HG03520 (cell line): Measurements from ENCODE around the gene WBP2NL.
A peak's percentile ranks its signal among the peaks of the same experiment; 100 is the strongest.
"Not testable (repeated sequence)": the region's sequence is repeated elsewhere in the genome, so short reads cannot be mapped to it uniquely, and the experiment has no call there.

Experiments
- ATAC-seq: cut with Tn5 transposase; IDR thresholded peaks from one replicate; pipeline ENCODE4 v1.9.1; 2021; ENCODE audit warnings: mild to moderate bottlenecking, moderate library complexity; ENCODE audit not compliant: unreplicated experiment

Gene WBP2NL

GRCh38 chr22:42070517-42071422, 72.2 kb downstream of the WBP2NL start, which contains the start of gene NAGA:
NAGA (minus strand) TSS chr22:42070812; CDS start chr22:42070297, 515 bp downstream.
- ATAC-seq, result peak; percentile 78

- not testable (repeated sequence) for ATAC-seq
These were observed 72.9 kb downstream of the WBP2NL start for GRCh38 chr22:42071508-42071907.

- no peak for ATAC-seq
These were observed 74.2 kb downstream of the WBP2NL start for GRCh38 chr22:42072606-42073330.

GRCh38 chr22:42073621-42074041, 75.0 kb downstream of the WBP2NL start:
- no peak for ATAC-seq

GRCh38 chr22:42074132-42074811, 75.7 kb downstream of the WBP2NL start, which contains the start of gene PHETA2:
PHETA2 (plus strand) TSS chr22:42074248; CDS start chr22:42077294, 3,046 bp downstream.
- ATAC-seq, result no peak

- no peak for ATAC-seq
These were observed 76.5 kb downstream of the WBP2NL start for GRCh38 chr22:42074846-42075676.

- no peak for ATAC-seq
These were observed 78.3 kb downstream of the WBP2NL start for GRCh38 chr22:42076764-42077485.

GRCh38 chr22:42077486-42078125, 79.0 kb downstream of the WBP2NL start:
- no peak for ATAC-seq
